ENCODE measurements around the gene BCL2L14. TPM values are rescaled to one million over a fixed set of nuclear protein-coding genes. Genes with fewer than 3 reads are reported as not detected.

The BCL2L14 gene
- total and polyA plus RNA-seq, 2 of the 13 experiments (the other 11 are each of a cell fraction or from before 2014, with no cell fraction given), result 0.11 TPM; not detected in 1

GRCh38 chr12:12034344-12034743, 36.4 kb upstream of the BCL2L14 start:
- BruUV-seq (replicated peaks), result no TSS peak
- Histone ChIP-seq H3K79me2 (ENCODE audit: insufficient read depth, low read length) (no peaks in the 10 kb centered on the region), H3K4me3 (replicated peaks in 1 of 3; ENCODE audit: insufficient read depth in 1 of 3, low read depth in 2 of 3, low read length in 3 of 3) (no peak overlapping the region), H3K9me3 (ENCODE audit: low read length) (no peaks in the 10 kb centered on the region), H3K9ac (ENCODE audit: insufficient read depth, low read depth, low read length) (no peak overlapping the region), H3K4me2 (ENCODE audit: low read depth, low read length) (no peak overlapping the region), H3K36me3 (replicated peaks in 1 of 2; ENCODE audit: control insufficient read depth in 1 of 2, insufficient read depth in 2 of 2, low read length in 2 of 2) (no peaks in the 10 kb centered on the region), H3K27ac (ENCODE audit: extremely low read length, insufficient read depth, low read length) (no peak overlapping the region), H2AFZ (ENCODE audit: low read length) (no peak overlapping the region), H4K20me1 (ENCODE audit: insufficient read depth, low read length) (no peaks in the 10 kb centered on the region), H3K4me1 (ENCODE audit: insufficient read depth, low read length) (peaks cover 9% of the 10 kb centered on the region), H3K27me3 (ENCODE audit: control insufficient read depth in 1 of 2, insufficient read depth in 2 of 2, low read length in 2 of 2) (peaks cover 3 to 13% of the 10 kb centered on the region in 2 experiments; a peak in 1 of 5 replicates)
- ATAC-seq, result no peak
- POLR2A ChIA-PET, result no interaction called here
- CTCF ChIA-PET (ENCODE audit: low intra/inter-chr PET ratio, low total read pairs), result interaction anchor here (1.4 to 2.3 kb wide), 2 partner anchors 452 to 480 kb away, joined by 6 to 51 read pairs; no protein-coding TSS in a partner anchor
- intact Hi-C loops (cut with micrococcal nuclease; ENCODE audit: unreplicated experiment), result loop anchor here (5.0 to 10.0 kb wide), 2 partner anchors 130 to 222 kb away; no protein-coding TSS in a partner anchor
- no peak for DNase-seq (ENCODE audit: low spot score)
- TF ChIP-seq SRF (IDR thresholded peaks at IDR 0.05; ENCODE audit: low read depth, low read length), result no peak
- no peak for TF ChIP-seq RORA (CRISPR knock-in tag; IDR thresholded peaks at IDR 0.05)
- TF ChIP-seq, protein P1, sequence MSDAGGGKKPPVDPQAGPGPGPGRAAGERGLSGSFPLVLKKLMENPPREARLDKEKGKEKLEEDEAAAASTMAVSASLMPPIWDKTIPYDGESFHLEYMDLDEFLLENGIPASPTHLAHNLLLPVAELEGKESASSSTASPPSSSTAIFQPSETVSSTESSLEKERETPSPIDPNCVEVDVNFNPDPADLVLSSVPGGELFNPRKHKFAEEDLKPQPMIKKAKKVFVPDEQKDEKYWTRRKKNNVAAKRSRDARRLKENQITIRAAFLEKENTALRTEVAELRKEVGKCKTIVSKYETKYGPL (CRISPR knock-in tag; IDR thresholded peaks at IDR 0.05), result no peak
- TF ChIP-seq ZNF263 (CRISPR knock-in tag; IDR thresholded peaks at IDR 0.05), result no peak
- TF ChIP-seq ELF3 (CRISPR knock-in tag; IDR thresholded peaks at IDR 0.05), result no peak
- TF ChIP-seq, protein P2, sequence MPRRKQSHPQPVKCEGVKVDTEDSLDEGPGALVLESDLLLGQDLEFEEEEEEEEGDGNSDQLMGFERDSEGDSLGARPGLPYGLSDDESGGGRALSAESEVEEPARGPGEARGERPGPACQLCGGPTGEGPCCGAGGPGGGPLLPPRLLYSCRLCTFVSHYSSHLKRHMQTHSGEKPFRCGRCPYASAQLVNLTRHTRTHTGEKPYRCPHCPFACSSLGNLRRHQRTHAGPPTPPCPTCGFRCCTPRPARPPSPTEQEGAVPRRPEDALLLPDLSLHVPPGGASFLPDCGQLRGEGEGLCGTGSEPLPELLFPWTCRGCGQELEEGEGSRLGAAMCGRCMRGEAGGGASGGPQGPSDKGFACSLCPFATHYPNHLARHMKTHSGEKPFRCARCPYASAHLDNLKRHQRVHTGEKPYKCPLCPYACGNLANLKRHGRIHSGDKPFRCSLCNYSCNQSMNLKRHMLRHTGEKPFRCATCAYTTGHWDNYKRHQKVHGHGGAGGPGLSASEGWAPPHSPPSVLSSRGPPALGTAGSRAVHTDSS (CRISPR knock-in tag; conservative IDR thresholded peaks at IDR 0.05), result no peak
- TF ChIP-seq, protein P3, sequence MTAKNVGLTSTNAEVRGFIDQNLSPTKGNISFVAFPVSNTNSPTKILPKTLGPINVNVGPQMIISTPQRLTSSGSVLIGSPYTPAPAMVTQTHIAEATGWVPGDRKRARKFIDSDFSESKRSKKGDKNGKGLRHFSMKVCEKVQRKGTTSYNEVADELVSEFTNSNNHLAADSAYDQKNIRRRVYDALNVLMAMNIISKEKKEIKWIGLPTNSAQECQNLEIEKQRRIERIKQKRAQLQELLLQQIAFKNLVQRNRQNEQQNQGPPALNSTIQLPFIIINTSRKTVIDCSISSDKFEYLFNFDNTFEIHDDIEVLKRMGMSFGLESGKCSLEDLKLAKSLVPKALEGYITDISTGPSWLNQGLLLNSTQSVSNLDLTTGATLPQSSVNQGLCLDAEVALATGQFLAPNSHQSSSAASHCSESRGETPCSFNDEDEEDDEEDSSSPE (CRISPR knock-in tag; IDR thresholded peaks at IDR 0.05), result no peak
- no peak for TF ChIP-seq GMEB1 (CRISPR knock-in tag; IDR thresholded peaks at IDR 0.05; ENCODE audit: borderline replicate concordance)
- no peak for TF ChIP-seq PAXIP1 (CRISPR knock-in tag; conservative IDR thresholded peaks at IDR 0.05)
- TF ChIP-seq ATF7 (IDR thresholded peaks at IDR 0.05), result no peak
- no peak for TF ChIP-seq ATF7 (CRISPR knock-in tag; IDR thresholded peaks at IDR 0.05)
- no peak for TF ChIP-seq NFIC (IDR thresholded peaks at IDR 0.05; ENCODE audit: low read length)
- no peak for TF ChIP-seq EED (CRISPR knock-in tag; IDR thresholded peaks at IDR 0.05)
- FAIRE-seq, result no peak
- WGBS (ENCODE audit: low lambda C conversion rate), result 42% methylated on average over 3 of the region's 3 CpGs
- in situ Hi-C loops (cut with HindIII; ENCODE audit: extremely low pct_ligation_motif_present, low pct_unique_long_range_greater_than_20kb), result loop anchor here (5.0 kb wide), 1 partner anchor 452 kb away; no protein-coding TSS in a partner anchor
